ENCODE results near the gene PRELP.

GRCh38 chr1:203473281-203473680, 2.3 kb upstream of the PRELP start:
- TF ChIP-seq SUZ12 (IDR thresholded peaks at IDR 0.05; ENCODE audit: extremely low read depth, insufficient read depth, insufficient read length) (no peak), ZNF274 (IDR thresholded peaks at IDR 0.05; ENCODE audit: low read depth, low read length) (no peak)
